ENCODE results near the gene CLMN. TPM values are rescaled to one million over a fixed set of nuclear protein-coding genes. Genes with fewer than 3 reads are reported as not detected.

Gene CLMN
- total and polyA plus RNA-seq, 9 of the 15 experiments (the other 6 are each of a cell fraction or from before 2014, with no cell fraction given): 0.01 to 0.18 (median 0.07) TPM; not detected in 4

GRCh38 chr14:95143808-95144620, 175.7 kb downstream of the CLMN start (continued):
- TF ChIP-seq TAF7 (tag; IDR thresholded peaks at IDR 0.05) (no peak), MECOM (CRISPR knock-in tag; IDR thresholded peaks at IDR 0.05) (no peak), PREB (CRISPR knock-in tag; IDR thresholded peaks at IDR 0.05) (no peak), ELF2 (CRISPR knock-in tag; IDR thresholded peaks at IDR 0.05) (no peak), CBX2 (IDR thresholded peaks at IDR 0.05; ENCODE audit: insufficient read depth, low read length, poor library complexity, severe bottlenecking) (no peak), POLR3A (IDR thresholded peaks at IDR 0.05; ENCODE audit: borderline replicate concordance, extremely low read depth, insufficient read depth, insufficient read length) (no peak), TAF15 (IDR thresholded peaks at IDR 0.05; ENCODE audit: low read depth, low read length) (no peak), FOXA3 (CRISPR knock-in tag; conservative IDR thresholded peaks at IDR 0.05 in 1 of 2, IDR thresholded peaks at IDR 0.05 in 1 of 2) (no peak), ZBED1 (IDR thresholded peaks at IDR 0.05) (no peak), STAG1 (CRISPR knock-in tag; IDR thresholded peaks at IDR 0.05; ENCODE audit: borderline replicate concordance) (no peak)

Data from K562 (cell line).